NT2/D1 (cell line): ENCODE results near the gene FAM171A1.

Source experiments
- DNase-seq: peaks from one replicate; pipeline ENCODE4 v3.0.0-alpha.2; 2011; ENCODE audit warnings: low read depth, low spot score
- H3K27me3 ChIP-seq: 2 replicates; pipeline ENCODE4 v1.6.0; 2011; ENCODE audit warnings: mild to moderate bottlenecking; ENCODE audit not compliant: insufficient read length, insufficient read depth
- H3K36me3 ChIP-seq: 2 replicates; pipeline ENCODE4 v1.6.1; 2011; ENCODE audit warnings: mild to moderate bottlenecking, low read length, mixed read lengths; ENCODE audit not compliant: insufficient read depth, insufficient read length
- H3K4me1 ChIP-seq: 2 replicates; pipeline ENCODE4 v1.5.1; 2011; ENCODE audit not compliant: insufficient read depth, insufficient read length
- H3K4me3 ChIP-seq: 2 replicates; pipeline ENCODE4 v1.5.1; 2011; ENCODE audit warnings: low read depth; ENCODE audit not compliant: insufficient read length
- H3K9ac ChIP-seq: 2 replicates; pipeline ENCODE4 v1.6.0; 2011; ENCODE audit warnings: low read depth; ENCODE audit not compliant: insufficient read length
- H3K9me3 ChIP-seq: 2 replicates; pipeline ENCODE4 v1.5.1; 2011; ENCODE audit warnings: mild to moderate bottlenecking, low read length; ENCODE audit not compliant: insufficient read depth
- SUZ12 ChIP-seq: IDR thresholded peaks from 2 replicates; pipeline ENCODE4 v1.6.1; 2011; ENCODE audit not compliant: insufficient read length, insufficient read depth; ENCODE audit errors: extremely low read depth
- YY1 ChIP-seq: IDR thresholded peaks from 2 replicates; pipeline ENCODE4 v1.6.1; 2011; ENCODE audit not compliant: insufficient read length, insufficient read depth
- ZNF274 ChIP-seq: IDR thresholded peaks from 2 replicates; pipeline ENCODE4 v1.6.1; 2011; ENCODE audit warnings: mild to moderate bottlenecking, low read depth, low read length

The FAM171A1 gene

DNA sequence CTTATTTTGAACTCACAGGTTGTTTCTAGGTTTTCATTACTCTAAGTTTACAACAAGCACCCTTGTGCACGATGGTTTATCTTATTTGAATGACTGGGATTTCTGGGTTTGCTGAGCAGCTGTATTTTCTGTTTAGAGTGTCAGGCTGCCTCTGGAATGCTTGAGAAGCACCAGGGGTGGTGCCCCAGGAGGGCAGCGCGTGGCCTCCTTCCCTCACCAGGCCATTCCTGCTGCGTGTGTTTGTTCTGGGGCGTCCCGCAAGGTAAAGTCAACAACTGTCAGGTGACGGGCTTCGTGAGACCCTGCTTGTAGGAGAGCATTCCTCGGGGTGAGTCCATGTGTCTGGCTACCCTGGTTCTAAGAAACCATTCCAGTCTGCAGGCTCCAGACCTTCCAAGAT, 54.9 kb downstream of the FAM171A1 start:
- TF ChIP-seq ZNF274, result no peak
- TF ChIP-seq YY1, result no peak
- TF ChIP-seq SUZ12, result no peak
- H3K4me3 ChIP-seq, result no peak overlapping the region
- DNase-seq, result no peak
- H3K27me3 ChIP-seq, result no peaks in the 10 kb centered on the region
- H3K9me3 ChIP-seq, result no peaks in the 10 kb centered on the region
- peaks cover 18% of the 10 kb centered on the region for H3K36me3 ChIP-seq
- H3K9ac ChIP-seq, result no peak overlapping the region
- no peaks in the 10 kb centered on the region for H3K4me1 ChIP-seq

DNA sequence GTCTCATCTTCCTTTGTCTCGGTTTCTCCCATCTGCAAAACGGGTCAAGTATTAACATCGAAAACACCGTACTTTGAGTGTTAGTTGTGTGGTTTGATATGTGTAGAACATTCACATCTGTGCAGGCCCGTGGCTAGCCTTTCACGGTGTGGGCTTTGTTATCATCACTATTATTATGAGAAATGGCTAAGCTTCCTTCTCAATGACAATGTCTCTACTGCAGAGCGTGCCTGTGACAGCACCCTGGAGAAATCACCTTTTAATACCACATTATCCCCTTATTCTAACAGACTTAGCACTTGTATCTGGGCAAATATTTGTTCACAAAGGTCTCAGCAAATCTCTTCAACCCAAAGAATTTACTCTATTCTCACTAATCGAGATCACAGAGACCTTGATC, 55.8 kb downstream of the FAM171A1 start:
- no peak for TF ChIP-seq ZNF274
- TF ChIP-seq YY1, result no peak
- no peak for TF ChIP-seq SUZ12
- Histone ChIP-seq H3K36me3 (peaks cover 18% of the 10 kb centered on the region), H3K27me3 (no peaks in the 10 kb centered on the region), H3K9me3 (no peaks in the 10 kb centered on the region), H3K4me1 (no peaks in the 10 kb centered on the region), H3K9ac (no peak overlapping the region), H3K4me3 (no peak overlapping the region)
- no peak for DNase-seq

GRCh38 chr10:15314482-15315045, 56.5 kb downstream of the FAM171A1 start:
- Histone ChIP-seq H3K9me3 (no peaks in the 10 kb centered on the region), H3K27me3 (no peaks in the 10 kb centered on the region), H3K4me1 (no peaks in the 10 kb centered on the region)

DNA sequence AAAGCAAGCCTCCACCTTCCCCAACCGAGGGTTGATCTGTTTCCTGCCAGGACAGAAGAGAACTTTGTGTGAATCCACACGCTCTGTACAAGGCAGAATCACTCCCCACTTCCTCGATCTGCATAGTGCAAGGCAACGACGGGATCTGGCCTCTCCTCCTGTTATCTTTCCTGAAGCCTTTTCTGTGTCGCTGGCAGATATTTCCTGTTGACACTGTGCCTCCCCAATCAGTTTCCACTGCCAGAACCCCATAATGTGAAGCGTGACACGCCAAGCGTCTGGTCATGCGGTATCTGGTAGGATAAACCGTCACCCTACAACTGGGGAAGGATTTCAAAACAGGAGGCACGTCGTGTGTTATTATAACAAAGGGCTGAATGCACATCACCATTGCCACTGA, 57.2 kb downstream of the FAM171A1 start:
- no peak for TF ChIP-seq YY1
- no peak for TF ChIP-seq ZNF274
- no peak for TF ChIP-seq SUZ12
- Histone ChIP-seq H3K9ac (no peak overlapping the region), H3K36me3 (peaks cover 17% of the 10 kb centered on the region), H3K4me1 (no peaks in the 10 kb centered on the region), H3K9me3 (no peaks in the 10 kb centered on the region), H3K27me3 (no peaks in the 10 kb centered on the region), H3K4me3 (no peak overlapping the region)
- no peak for DNase-seq

More at GRCh38 chr10:15314482-15315045, 56.5 kb downstream of the FAM171A1 start:
- peaks cover 18% of the 10 kb centered on the region for H3K36me3 ChIP-seq
- no peak for TF ChIP-seq YY1
- no peak for TF ChIP-seq ZNF274
- no peak for TF ChIP-seq SUZ12
- H3K9ac ChIP-seq, result no peak overlapping the region
- no peak for DNase-seq
- no peak overlapping the region for H3K4me3 ChIP-seq

- H3K9ac ChIP-seq, result no peak overlapping the region
- H3K4me3 ChIP-seq, result no peak overlapping the region
- peaks cover 11% of the 10 kb centered on the region for H3K36me3 ChIP-seq
- no peaks in the 10 kb centered on the region for H3K27me3 ChIP-seq
- TF ChIP-seq SUZ12 (no peak), ZNF274 (no peak), YY1 (no peak)
- H3K4me1 ChIP-seq, result no peaks in the 10 kb centered on the region
- DNase-seq, result no peak
- no peaks in the 10 kb centered on the region for H3K9me3 ChIP-seq
Observed at GRCh38 chr10:15313047-15313446, 58.0 kb downstream of the FAM171A1 start.

- no peak for TF ChIP-seq SUZ12
- TF ChIP-seq YY1, result no peak
- TF ChIP-seq ZNF274, result no peak
Observed at GRCh38 chr10:15311569-15312280, 59.4 kb downstream of the FAM171A1 start.

DNA sequence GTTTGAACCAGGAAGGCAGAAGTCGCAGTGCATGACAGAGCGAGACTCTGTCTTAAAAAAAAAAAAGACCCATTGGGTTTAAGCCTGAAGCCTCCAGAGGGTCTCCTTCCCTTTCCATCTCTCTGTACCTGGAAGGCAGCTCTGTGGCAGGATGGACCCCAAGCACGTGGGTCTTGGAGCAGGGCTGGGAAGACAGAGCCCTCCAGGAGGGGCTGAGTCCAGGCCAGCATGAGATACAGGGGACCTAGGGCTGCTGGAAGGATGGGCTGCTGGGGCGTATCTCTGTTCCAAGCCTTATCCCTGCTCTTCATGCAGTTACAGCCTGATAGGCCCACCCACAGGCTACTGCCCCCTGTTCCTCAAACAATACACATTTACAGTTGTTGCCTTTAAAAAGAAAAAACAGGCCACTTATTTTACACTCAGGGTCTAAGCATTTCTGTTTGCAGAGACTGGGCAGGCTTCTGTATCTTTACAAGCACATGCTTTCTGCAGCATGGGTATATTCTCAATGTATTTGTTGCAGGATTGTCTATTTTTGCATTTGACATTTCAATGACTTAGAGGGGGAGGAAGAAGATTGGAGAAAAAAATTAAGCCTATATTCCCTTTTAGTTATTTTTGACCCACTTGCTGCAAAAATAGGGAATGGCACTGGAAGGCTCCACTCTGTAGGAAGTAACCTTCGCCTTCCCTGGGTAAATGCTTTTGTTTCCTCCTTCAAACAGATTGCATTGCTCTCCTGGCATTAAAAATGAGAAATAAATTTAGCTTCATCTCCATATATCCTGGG, 60.1 kb downstream of the FAM171A1 start:
- Histone ChIP-seq H3K9ac (no peak overlapping the region), H3K9me3 (no peaks in the 10 kb centered on the region), H3K27me3 (no peaks in the 10 kb centered on the region), H3K4me1 (no peaks in the 10 kb centered on the region), H3K36me3 (peaks cover 7% of the 10 kb centered on the region), H3K4me3 (no peak overlapping the region)
- DNase-seq, result no peak
- TF ChIP-seq YY1 (no peak), SUZ12 (no peak), ZNF274 (no peak)

More at GRCh38 chr10:15311569-15312280, 59.4 kb downstream of the FAM171A1 start:
- H3K4me3 ChIP-seq, result no peak overlapping the region
- H3K9me3 ChIP-seq, result no peaks in the 10 kb centered on the region
- DNase-seq, result no peak
- H3K4me1 ChIP-seq, result no peaks in the 10 kb centered on the region
- no peak overlapping the region for H3K9ac ChIP-seq
- H3K36me3 ChIP-seq, result peaks cover 7% of the 10 kb centered on the region
- H3K27me3 ChIP-seq, result no peaks in the 10 kb centered on the region
